Measurements from ENCODE around the gene TRIM56.
"Not testable (repeated sequence)": the region's sequence is repeated elsewhere in the genome, so short reads cannot be mapped to it uniquely, and the experiment has no call there.

TRIM56 gene

GRCh38 chr7:101085162-101085964 lies at the start of gene TRIM56:
TRIM56 (plus strand) TSS chr7:101085481; CDS start chr7:101087313, 1,832 bp downstream.
- peak; percentile 83 to 85 for DNase-seq

GRCh38 chr7:101035941-101036340 lies 49.3 kb upstream of the TRIM56 start:
- DNase-seq = no peak

GRCh38 chr7:101041283-101041682 lies 44.0 kb upstream of the TRIM56 start:
- DNase-seq = not testable (repeated sequence)

- DNase-seq = peak; percentile 20 to 48
These were observed 26.9 kb upstream of the TRIM56 start for GRCh38 chr7:101058355-101058754.

- no peak for DNase-seq
These were observed 25.7 kb upstream of the TRIM56 start for GRCh38 chr7:101059620-101059942.

- no peak for DNase-seq
These were observed 24.3 kb upstream of the TRIM56 start for GRCh38 chr7:101060992-101061391.

- not testable (repeated sequence) for DNase-seq
These were observed 21.1 kb upstream of the TRIM56 start for GRCh38 chr7:101064176-101064550.

- not testable (repeated sequence) for DNase-seq
These were observed 20.1 kb upstream of the TRIM56 start for GRCh38 chr7:101065162-101065561.

GRCh38 chr7:101066141-101066832 lies 19.0 kb upstream of the TRIM56 start:
- DNase-seq = no peak

- DNase-seq = no peak
These were observed 18.5 kb upstream of the TRIM56 start for GRCh38 chr7:101066833-101067177.

- DNase-seq = no peak
These were observed 16.9 kb upstream of the TRIM56 start for GRCh38 chr7:101068401-101068800.

- DNase-seq = not testable (repeated sequence)
These were observed 13.7 kb upstream of the TRIM56 start for GRCh38 chr7:101071362-101072104.

GRCh38 chr7:101075646-101076045 lies 9.6 kb upstream of the TRIM56 start:
- no peak for DNase-seq

GRCh38 chr7:101076183-101076582 lies 9.1 kb upstream of the TRIM56 start:
- DNase-seq = not testable (repeated sequence)

GRCh38 chr7:101077303-101078086 lies 7.8 kb upstream of the TRIM56 start:
- peak; percentile 79 to 86 for DNase-seq

- DNase-seq = no peak
These were observed 3.8 kb upstream of the TRIM56 start for GRCh38 chr7:101081432-101081831.

- no peak for DNase-seq
These were observed 468 bp upstream of the TRIM56 start for GRCh38 chr7:101084865-101085161.

GRCh38 chr7:101087334-101088068 lies 2.2 kb downstream of the TRIM56 start:
- DNase-seq = no peak

- no peak for DNase-seq
These were observed 2.8 kb downstream of the TRIM56 start for GRCh38 chr7:101088069-101088425.

GRCh38 chr7:101088858-101089529 lies 3.7 kb downstream of the TRIM56 start:
- no peak for DNase-seq

GRCh38 chr7:101089876-101090275 lies 4.6 kb downstream of the TRIM56 start:
- no peak for DNase-seq
